ENCODE data around the gene SYNJ2. TPM values are rescaled to one million over a fixed set of nuclear protein-coding genes. Genes with fewer than 3 reads are reported as not detected.

SYNJ2 gene
- total RNA-seq, 1 experiment from 2014 or later, result 24.5 TPM

GRCh38 chr6:157974967-157975366 is 6.7 kb upstream of the SYNJ2 start:
- H3K18ac ChIP-seq (ENCODE audit: insufficient read length, low read depth, low read length), result no peak overlapping the region
- no peak overlapping the region for H2BK120ac ChIP-seq (ENCODE audit: low read depth, low read length, poor library complexity, severe bottlenecking)
- Mint-ChIP-seq H3K9me3 (no peaks in the 10 kb centered on the region), H3K4me1 (peaks cover 22 to 26% of the 10 kb centered on the region in 2 experiments), H3K27me3 (ENCODE audit: low read depth) (peaks cover 26% of the 10 kb centered on the region), H3K27ac (no peak overlapping the region), H3K36me3 (ENCODE audit: insufficient read depth in 1 of 3, low read depth in 3 of 3) (no peaks in the 10 kb centered on the region; a peak in 1 of 7 replicates), H3K4me3 (no peak overlapping the region; a peak in 1 of 5 replicates)
- no peak overlapping the region for H3K9ac ChIP-seq (ENCODE audit: extremely low read depth, insufficient read length, low read length)
- no peak overlapping the region for H3K14ac ChIP-seq (ENCODE audit: insufficient read depth, low read length)
- H3K27ac ChIP-seq (ENCODE audit: insufficient read length, low read depth, low read length), result no peak overlapping the region
- H3K23ac ChIP-seq (ENCODE audit: insufficient read length, low read depth, low read length), result no peak overlapping the region
- no CpG with 5 or more reads among the region's 3 CpGs for WGBS (ENCODE audit: extremely low coverage, insufficient read length, low lambda C conversion rate)
- H3K23me2 ChIP-seq (ENCODE audit: insufficient read length, low read depth, low read length, poor library complexity, severe bottlenecking), result no peaks in the 10 kb centered on the region
- DNase-seq, result no peak
- no peaks in the 10 kb centered on the region for H3K79me2 ChIP-seq (ENCODE audit: insufficient read depth, low read length)
- H3K9me3 ChIP-seq (ENCODE audit: control insufficient read depth, low read depth, low read length), result no peaks in the 10 kb centered on the region
- no peak overlapping the region for H3K56ac ChIP-seq (ENCODE audit: insufficient read length, low read depth, low read length)
- no peak overlapping the region for H2BK15ac ChIP-seq (ENCODE audit: low read depth, low read length)
- no peak for TF ChIP-seq CTCF (conservative IDR thresholded peaks at IDR 0.05)
- no peak overlapping the region for H3K4ac ChIP-seq (ENCODE audit: low read depth, low read length)
- H3K4me2 ChIP-seq (ENCODE audit: insufficient read depth, insufficient read length, low read length), result no peak overlapping the region
- H2BK5ac ChIP-seq (ENCODE audit: insufficient read length, low read length), result no peak overlapping the region
- H4K91ac ChIP-seq (ENCODE audit: insufficient read length, low read depth, low read length), result no peak overlapping the region
- H2AK5ac ChIP-seq (ENCODE audit: insufficient read length, low read length), result no peak overlapping the region
- H3K79me1 ChIP-seq (ENCODE audit: insufficient read depth, low read depth, low read length, poor library complexity, severe bottlenecking), result no peaks in the 10 kb centered on the region
- no peak overlapping the region for H2BK12ac ChIP-seq (ENCODE audit: insufficient read length, low read depth, low read length)
- no peak overlapping the region for H4K5ac ChIP-seq (ENCODE audit: insufficient read length, low read depth, low read length)
- no peak overlapping the region for H2AFZ ChIP-seq (ENCODE audit: low read length)
- H4K8ac ChIP-seq (replicated peaks; ENCODE audit: insufficient read length, low read depth, low read length), result no peak overlapping the region
- no peaks in the 10 kb centered on the region for H3K27me3 ChIP-seq (ENCODE audit: insufficient read depth, low read length)
- no peak overlapping the region for H2BK20ac ChIP-seq (ENCODE audit: low read depth, low read length, poor library complexity, severe bottlenecking)
- H3T11ph ChIP-seq (ENCODE audit: low read length), result no peak overlapping the region
- no peaks in the 10 kb centered on the region for H4K20me1 ChIP-seq (ENCODE audit: control insufficient read depth, insufficient read depth, insufficient read length)
- no peaks in the 10 kb centered on the region for H3K4me1 ChIP-seq (ENCODE audit: insufficient read depth, low read length)
